Activated CD4-positive, alpha-beta T cell treated with anti-CD3 and anti-CD28 coated beads, Interleukin-2, amount 50 U/mL, for 24 hours (primary cell): ENCODE data around the gene CHN1.
A peak's percentile ranks its signal among the peaks of the same experiment; 100 is the strongest.

Source experiments
- DNase-seq, 2 donors: peaks; one replicate each; pipeline ENCODE4 v3.0.0-alpha.2; 2020; ENCODE audit warnings: low read depth in 1 of 2, low spot score in 1 of 2

Gene CHN1

DNA sequence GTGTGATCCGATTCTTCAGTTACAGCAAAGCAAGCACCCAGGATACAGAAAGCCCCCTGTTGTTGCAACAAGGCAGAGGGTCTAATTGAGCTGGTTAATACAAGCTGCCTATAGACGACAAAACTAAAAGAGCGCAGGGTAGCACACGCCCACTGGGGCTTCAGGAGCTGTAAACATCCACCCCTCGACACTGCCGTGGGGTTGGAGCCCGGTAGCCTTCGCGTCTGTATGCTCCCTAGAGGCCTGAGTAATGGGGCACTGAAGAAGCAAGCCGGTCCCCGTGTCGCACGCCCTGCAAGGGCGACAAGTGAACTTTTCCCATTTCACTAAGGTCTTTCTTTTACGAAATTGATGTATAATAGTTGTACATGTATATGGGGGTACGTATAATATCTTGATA is 216.2 kb downstream of the CHN1 start:
- DNase-seq, result no peak

GRCh38 chr2:174788291-174788929 is 216.8 kb downstream of the CHN1 start:
- DNase-seq, result no peak

- no peak for DNase-seq
These were observed 217.5 kb downstream of the CHN1 start for GRCh38 chr2:174787487-174788205.

DNA sequence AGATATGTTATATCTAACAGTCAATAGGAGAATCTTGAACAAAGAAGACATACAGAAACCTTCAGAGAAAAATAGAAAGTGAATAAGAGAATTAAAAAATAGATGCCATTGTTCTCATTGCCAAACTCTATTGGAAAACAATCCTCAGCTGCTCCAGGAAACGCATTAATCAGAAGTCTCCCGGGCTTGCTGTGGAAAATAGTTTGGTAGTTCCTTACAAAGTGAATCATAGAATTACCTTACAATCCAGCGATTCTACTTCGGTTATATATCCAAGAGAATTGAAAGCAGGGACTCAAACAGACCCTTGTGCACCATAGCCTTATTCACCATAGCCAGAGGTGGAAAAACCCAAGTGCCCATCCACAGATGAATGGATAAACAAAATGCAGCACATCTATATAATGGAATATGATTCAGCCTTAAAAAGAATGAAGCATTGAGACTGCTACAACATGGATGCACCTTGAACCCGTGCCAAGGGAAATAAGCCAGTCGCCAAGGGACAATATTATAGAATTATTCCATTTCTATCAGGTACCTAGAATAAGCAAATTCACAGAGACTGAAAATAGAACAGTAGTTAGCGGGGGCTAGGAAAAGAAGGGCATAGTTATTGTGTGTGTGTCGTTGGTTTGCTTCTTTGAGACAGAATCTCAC is 219.0 kb downstream of the CHN1 start:
- DNase-seq, result no peak

DNA sequence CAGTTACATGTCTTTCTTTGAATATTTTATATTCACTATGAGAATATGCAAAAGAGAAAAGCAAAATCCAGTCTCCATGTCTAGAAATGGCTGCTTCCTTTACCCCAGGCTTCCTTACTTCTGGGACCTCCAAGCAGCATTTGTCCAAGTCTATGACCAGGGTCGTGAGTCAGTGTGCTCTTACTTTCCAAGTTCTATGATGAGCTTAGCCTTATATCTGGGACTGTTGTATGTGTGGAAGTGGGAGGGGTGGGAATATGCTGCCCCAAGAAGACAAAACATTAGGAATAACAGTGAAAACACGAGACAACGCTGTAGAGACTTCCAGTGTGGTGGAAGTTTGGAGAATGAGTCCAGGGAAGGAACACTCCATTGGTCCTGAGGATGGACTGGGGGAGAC is 219.7 kb downstream of the CHN1 start:
- DNase-seq, result no peak

- DNase-seq, result no peak
These were observed 220.3 kb downstream of the CHN1 start for GRCh38 chr2:174784909-174785308.

DNA sequence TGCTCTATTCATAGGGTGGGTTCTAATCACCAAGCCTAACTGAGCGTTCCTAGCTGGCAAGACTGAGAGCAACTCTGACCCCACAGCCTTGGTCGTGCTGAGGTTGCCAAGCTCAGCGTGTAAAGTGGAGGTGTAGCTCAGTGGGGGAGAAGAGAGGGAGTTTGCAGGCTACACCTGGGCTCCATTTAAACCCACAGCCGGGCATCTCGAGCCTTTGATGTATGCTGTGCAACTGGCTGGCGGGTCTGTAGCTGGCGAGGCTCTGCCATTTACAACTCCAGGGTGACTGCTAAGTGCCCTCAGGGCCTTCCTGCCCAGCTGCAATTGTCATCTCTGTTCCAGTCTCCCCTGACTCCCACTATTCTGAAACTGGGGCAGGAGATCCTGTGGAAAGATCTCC is 220.9 kb downstream of the CHN1 start:
- DNase-seq, result no peak

DNA sequence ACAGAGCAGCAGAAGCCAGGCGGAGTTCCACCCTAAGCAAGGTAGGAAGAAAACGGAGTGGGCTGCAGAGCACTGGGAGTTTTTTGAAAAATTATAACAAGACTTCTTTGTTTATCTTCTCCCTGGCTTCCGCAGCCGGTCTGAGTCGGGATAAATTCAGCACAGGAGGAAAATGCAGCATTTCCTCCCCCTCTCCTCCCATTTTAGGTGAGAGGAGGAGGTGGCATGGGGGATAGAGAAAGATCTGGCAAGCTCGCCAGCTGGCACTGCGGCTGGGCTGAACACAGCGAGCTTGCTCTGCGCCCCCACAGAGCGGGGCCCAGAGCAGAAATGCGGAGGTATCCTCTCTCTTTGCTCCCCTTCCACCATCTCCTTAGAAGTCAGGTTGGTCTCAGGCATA is 223.2 kb downstream of the CHN1 start:
- DNase-seq, result no peak

DNA sequence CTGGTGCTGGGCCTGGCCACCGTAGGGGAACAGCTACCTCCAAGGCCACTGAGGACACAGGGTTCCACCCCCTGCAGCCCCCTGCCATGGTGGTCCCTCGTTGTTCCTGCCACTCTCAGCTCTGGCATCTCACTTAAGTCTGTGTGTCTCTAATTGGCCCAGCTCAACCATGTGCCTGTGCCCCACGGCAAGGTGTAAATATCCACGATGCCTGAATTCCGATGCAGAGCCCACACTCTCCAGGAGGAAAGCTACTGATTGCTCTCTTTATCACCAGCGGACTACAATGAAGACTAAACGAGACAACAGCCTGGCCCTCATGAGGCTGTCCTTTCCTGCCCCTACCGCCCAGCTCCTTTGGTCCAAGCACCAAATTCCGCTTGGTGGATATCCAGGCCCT is 223.9 kb downstream of the CHN1 start:
- DNase-seq, result no peak

GRCh38 chr2:174780856-174781255 is 224.3 kb downstream of the CHN1 start:
- no peak for DNase-seq

GRCh38 chr2:174780191-174780840 is 224.9 kb downstream of the CHN1 start:
- no peak for DNase-seq

DNA sequence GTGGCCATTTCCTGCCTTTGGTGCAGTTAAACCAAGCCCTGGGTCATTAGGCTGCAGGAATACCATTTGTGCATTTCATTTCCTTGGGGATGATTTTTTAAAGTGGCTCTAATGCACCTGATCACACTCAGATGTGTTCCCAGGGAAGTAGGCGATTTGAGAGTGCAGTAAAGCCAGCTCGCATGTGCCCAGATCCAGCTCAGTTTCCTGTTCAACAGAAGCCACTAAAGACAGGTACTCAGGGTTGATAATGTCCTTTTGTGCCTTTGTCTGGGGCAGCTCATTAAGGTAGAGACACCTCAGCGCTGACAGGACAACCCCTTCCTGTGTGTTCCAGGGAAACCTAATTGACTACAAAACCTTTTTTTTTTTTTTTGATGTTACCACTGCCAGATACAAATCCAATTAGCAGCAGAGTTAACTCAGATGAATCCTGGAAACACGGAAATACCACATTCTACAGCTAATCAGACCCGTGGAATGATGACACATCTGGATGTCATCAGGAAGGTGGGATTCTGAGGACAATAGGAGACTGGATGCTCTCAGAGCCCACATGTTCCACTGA is 225.7 kb downstream of the CHN1 start:
- DNase-seq, result no peak

- peak; percentile 16 to 57 for DNase-seq
These were observed 226.8 kb downstream of the CHN1 start for GRCh38 chr2:174778085-174778981.

DNA sequence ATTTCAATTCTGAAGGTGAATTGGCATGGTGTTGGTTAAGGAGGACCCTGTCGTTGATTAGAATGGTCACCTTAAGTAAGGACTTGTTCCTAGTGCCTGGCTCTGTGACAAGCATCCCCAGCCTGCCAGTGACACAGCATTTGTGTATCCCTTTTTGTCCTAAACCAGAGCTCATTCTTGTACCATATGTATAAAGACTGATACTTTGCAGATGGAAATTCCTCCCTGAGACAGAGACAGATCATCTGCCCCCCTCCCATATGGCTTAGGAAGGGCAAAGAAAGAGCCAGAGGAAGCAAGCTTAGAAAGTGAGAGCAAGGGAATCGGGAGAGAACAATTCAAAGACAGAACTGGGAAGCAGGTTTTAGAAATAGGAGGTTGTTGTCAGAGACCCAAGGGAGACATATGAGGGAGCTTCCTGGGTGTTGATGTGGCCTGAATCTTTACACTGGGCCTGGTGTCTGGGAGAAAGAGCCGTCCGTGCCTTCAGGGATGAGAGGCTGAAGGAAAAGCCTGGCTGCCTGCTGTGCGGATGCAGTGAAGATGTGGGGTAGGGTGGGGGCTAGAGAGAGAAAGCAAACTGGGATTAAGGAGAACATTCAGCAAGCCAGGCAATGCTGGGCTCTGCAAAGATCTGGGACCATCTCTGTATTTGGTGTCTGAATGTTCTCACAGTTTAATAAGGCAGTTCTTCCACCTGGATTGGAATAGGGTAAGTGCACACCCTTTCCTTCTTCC is 227.7 kb downstream of the CHN1 start:
- no peak for DNase-seq

DNA sequence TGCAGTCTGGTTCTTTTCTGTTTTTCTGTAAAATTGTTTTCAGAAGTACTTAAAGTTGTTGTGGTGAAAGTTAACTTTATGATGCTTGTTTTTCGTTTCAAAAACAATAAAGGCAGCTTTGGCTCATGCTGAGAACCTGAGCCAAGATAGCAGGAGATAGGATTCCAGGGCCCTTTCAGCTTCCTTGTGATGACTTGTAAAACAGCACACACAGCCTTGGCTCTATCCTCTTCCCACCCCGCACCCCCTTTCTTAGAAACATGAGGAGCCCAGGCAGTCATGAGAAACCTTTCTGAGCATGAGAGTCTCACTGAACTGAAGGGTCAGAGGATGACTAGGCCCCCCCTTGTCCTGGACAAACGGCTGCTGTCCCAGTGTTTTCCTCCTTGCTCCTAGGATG is 228.5 kb downstream of the CHN1 start:
- no peak for DNase-seq

- DNase-seq, result no peak
These were observed 229.0 kb downstream of the CHN1 start for GRCh38 chr2:174776223-174776622.

- no peak for DNase-seq
These were observed 229.6 kb downstream of the CHN1 start for GRCh38 chr2:174775571-174775980.

- DNase-seq, result no peak
These were observed 230.3 kb downstream of the CHN1 start for GRCh38 chr2:174774886-174775285.

GRCh38 chr2:174773215-174773614 is 232.0 kb downstream of the CHN1 start:
- no peak for DNase-seq

DNA sequence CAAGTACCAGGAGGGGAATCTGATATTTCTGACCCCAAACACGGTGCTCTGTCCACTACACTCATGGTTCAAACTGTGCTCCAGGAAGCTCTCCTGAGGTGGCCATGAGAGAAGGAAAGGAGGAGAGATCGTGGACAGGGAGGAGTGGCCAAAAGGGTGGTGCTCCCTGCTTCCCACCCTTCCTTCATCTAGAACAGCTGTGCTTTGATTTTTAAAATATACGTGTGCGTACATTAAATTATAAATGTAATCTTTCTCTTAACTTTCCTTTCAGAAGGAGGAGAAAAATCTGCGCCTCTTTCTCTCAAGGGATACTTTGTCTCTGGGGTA is 232.7 kb downstream of the CHN1 start:
- DNase-seq, result no peak
